HepG2 (cell line): ENCODE data around the gene ANAPC16. TPM values are rescaled to one million over a fixed set of nuclear protein-coding genes. Genes with fewer than 3 reads are reported as not detected.

Experiments
- KLF13 ChIP-seq: sonication (generic); formaldehyde crosslinking; IDR thresholded peaks from 2 replicates; pipeline ENCODE4 v1.4.0; 2020; ENCODE audit warnings: mild to moderate bottlenecking, missing genetic modification reagents
- MXD1 ChIP-seq: sonication (generic); formaldehyde crosslinking; IDR thresholded peaks from 2 replicates; pipeline ENCODE4 v1.4.0; 2020; ENCODE audit warnings: mild to moderate bottlenecking, missing genetic modification reagents
- NCOR1 ChIP-seq: fragments of 200-600 bp; sonication (generic); IDR thresholded peaks from 2 replicates; pipeline ENCODE4 v1.7.0; 2017; ENCODE audit warnings: antibody characterized with exemption, low read length, borderline replicate concordance
- NR2C2 ChIP-seq: sonication (generic); formaldehyde crosslinking; IDR thresholded peaks from 2 replicates; pipeline ENCODE4 v1.4.0; 2020; ENCODE audit warnings: missing genetic modification reagents, mild to moderate bottlenecking, moderate library complexity, borderline replicate concordance
- SP2 ChIP-seq: sonication (generic); formaldehyde crosslinking; IDR thresholded peaks from 2 replicates; pipeline ENCODE4 v1.5.1; 2020; ENCODE audit warnings: mild to moderate bottlenecking, missing genetic modification reagents
- SYNCRIP ChIP-seq: fragments of 200-400 bp; formaldehyde crosslinking; IDR thresholded peaks from 2 replicates; pipeline ENCODE4 v1.6.1; 2018; ENCODE audit warnings: mild to moderate bottlenecking, low read depth, low read length; ENCODE audit not compliant: insufficient read depth
- ZC3H13 ChIP-seq: sonication (generic); formaldehyde crosslinking; IDR thresholded peaks from 2 replicates; pipeline ENCODE4 v1.8.1; 2023; ENCODE audit warnings: mild to moderate bottlenecking, missing genetic modification reagents, moderate library complexity
- ZNF264 ChIP-seq: sonication (generic); formaldehyde crosslinking; IDR thresholded peaks from 2 replicates; pipeline ENCODE4 v1.4.0; 2020; ENCODE audit warnings: missing genetic modification reagents
- ZNF281 ChIP-seq: sonication (generic); formaldehyde crosslinking; IDR thresholded peaks from 2 replicates; pipeline ENCODE4 v1.4.0; 2020; ENCODE audit warnings: missing genetic modification reagents, borderline replicate concordance
- ZNF3 ChIP-seq: IDR thresholded peaks from 2 replicates; pipeline ENCODE4 v1.7.0; 2017; ENCODE audit warnings: inconsistent platforms
- ZNF574 ChIP-seq: sonication (generic); formaldehyde crosslinking; IDR thresholded peaks from 2 replicates; pipeline ENCODE4 v1.4.0; 2020; ENCODE audit warnings: missing genetic modification reagents
- ZNF672 ChIP-seq: sonication (generic); formaldehyde crosslinking; IDR thresholded peaks from 2 replicates; pipeline ENCODE4 v1.8.1; 2022; ENCODE audit warnings: missing genetic modification reagents
- ZSCAN30 ChIP-seq: sonication (generic); formaldehyde crosslinking; IDR thresholded peaks from 2 replicates; pipeline ENCODE4 v1.5.0; 2020; ENCODE audit warnings: mild to moderate bottlenecking, missing genetic modification reagents
- polyA plus RNA-seq, 8 experiments: library from polyadenylated mRNA; depleted of rRNA in 3 of 8; stranded (reverse) in 7 of 8; unstranded in 1 of 8; fragments of >200 nt; fragmentation: Illumina TruSeq in 4 of 8; extraction: Trizol in 4 of 8; gene quantifications; 2 replicates each; pipeline versions ENCODE4 v1.2.1 to v1.2.3, GENCODE V29; 2011 to 2016; ENCODE audit warnings: low read depth in 4 of 8, missing spikeins in 1 of 8, mixed read lengths in 1 of 8; ENCODE audit not compliant: insufficient read depth in 1 of 8
- total RNA-seq, 5 experiments: library from RNA; depleted of rRNA; stranded (reverse); fragments of >200 nt; fragmentation: Illumina TruSeq; extraction: Trizol; gene quantifications; 2 replicates each; pipeline ENCODE4 v1.2.3, GENCODE V29; 2016; ENCODE audit warnings: low read depth in 1 of 5
- TF ChIP-seq, protein P1 (sequence below): sonication (generic); formaldehyde crosslinking; IDR thresholded peaks from 2 replicates; pipeline ENCODE4 v1.5.1; 2020; ENCODE audit warnings: mild to moderate bottlenecking, missing genetic modification reagents, moderate library complexity
- TF ChIP-seq, protein P2 (sequence below): sonication (generic); formaldehyde crosslinking; IDR thresholded peaks from 2 replicates; pipeline ENCODE4 v1.8.0; 2022; ENCODE audit warnings: missing genetic modification reagents, low read depth, mild to moderate bottlenecking, borderline replicate concordance
- TF ChIP-seq, protein P3 (sequence below): sonication (generic); formaldehyde crosslinking; IDR thresholded peaks from 2 replicates; pipeline ENCODE4 v1.5.0; 2020; ENCODE audit warnings: mild to moderate bottlenecking, missing genetic modification reagents
- TF ChIP-seq, protein P4 (sequence below): sonication (generic); formaldehyde crosslinking; IDR thresholded peaks from 2 replicates; pipeline ENCODE4 v1.5.1; 2020; ENCODE audit warnings: missing genetic modification reagents, mild to moderate bottlenecking, borderline replicate concordance

ANAPC16 gene
- total and polyA plus RNA-seq, 2 of the 13 experiments (the other 11 are each of a cell fraction or from before 2014, with no cell fraction given), result 74.8 to 89.4 TPM

DNA sequence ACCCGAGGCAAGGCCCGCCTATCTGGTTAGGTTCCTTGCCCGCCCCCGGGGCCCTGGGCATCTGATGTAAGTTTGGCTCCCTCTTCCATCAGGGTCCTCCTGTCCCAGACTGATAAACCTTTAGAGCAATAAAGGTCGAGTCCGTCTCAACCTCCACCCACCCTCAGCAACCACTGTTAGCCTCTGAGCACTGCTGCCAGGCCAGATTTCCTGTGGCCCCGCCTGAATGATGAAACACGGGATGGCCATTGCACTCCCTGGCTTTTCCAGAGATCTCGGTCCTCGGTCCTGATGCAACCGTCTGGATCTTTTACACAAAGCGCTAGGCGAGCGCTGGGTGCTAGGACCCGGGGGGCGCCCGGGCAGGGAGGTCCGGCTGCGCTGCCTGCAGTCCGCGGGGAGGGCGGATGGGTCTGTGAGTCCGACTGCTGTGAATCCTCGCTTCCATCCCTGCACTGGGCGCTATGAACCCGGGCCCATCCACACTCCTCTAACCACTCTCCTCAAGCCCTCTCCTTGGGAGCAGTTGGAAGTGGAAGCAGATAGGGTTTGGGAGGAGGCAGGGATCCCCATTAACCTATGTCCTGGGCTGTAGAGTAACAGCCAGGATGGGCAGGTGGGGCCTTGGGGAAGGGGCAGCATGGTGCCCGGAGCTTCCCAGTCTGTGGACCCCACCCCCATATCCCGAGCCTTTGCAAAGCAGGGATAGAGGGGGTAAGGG, 57.0 kb downstream of the ANAPC16 start (continued):
- TF ChIP-seq, protein P1, sequence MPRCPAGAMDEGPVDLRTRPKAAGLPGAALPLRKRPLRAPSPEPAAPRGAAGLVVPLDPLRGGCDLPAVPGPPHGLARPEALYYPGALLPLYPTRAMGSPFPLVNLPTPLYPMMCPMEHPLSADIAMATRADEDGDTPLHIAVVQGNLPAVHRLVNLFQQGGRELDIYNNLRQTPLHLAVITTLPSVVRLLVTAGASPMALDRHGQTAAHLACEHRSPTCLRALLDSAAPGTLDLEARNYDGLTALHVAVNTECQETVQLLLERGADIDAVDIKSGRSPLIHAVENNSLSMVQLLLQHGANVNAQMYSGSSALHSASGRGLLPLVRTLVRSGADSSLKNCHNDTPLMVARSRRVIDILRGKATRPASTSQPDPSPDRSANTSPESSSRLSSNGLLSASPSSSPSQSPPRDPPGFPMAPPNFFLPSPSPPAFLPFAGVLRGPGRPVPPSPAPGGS, result peak; percentile 29
- TF ChIP-seq ZNF3 (CRISPR knock-in tag) (no peak), ZC3H13 (CRISPR knock-in tag) (peak; percentile 0; the same call in 1 of the 2 replicates), MXD1 (CRISPR knock-in tag) (no peak), ZNF672 (CRISPR knock-in tag) (no peak), ZNF264 (CRISPR knock-in tag) (no peak; the same call in 1 of the 2 replicates), SP2 (CRISPR knock-in tag) (no peak), NR2C2 (peak; percentile 88), SYNCRIP (no peak), ZNF574 (CRISPR knock-in tag) (peak; percentile 87), ZNF281 (peak; percentile 52; the same call in 1 of the 2 replicates), ZSCAN30 (CRISPR knock-in tag) (no peak), KLF13 (CRISPR knock-in tag) (no peak), NCOR1 (no peak)
- TF ChIP-seq, protein P2, sequence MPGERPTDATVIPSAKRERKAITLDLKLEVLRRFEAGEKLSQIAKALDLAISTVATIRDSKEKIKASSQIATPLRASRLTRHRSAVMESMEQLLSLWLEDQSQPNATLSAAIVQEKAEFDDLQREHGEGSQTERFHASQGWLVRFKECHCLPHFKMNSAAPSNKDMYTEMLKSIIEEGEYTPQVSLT (CRISPR knock-in tag), result no peak
- TF ChIP-seq, protein P3, sequence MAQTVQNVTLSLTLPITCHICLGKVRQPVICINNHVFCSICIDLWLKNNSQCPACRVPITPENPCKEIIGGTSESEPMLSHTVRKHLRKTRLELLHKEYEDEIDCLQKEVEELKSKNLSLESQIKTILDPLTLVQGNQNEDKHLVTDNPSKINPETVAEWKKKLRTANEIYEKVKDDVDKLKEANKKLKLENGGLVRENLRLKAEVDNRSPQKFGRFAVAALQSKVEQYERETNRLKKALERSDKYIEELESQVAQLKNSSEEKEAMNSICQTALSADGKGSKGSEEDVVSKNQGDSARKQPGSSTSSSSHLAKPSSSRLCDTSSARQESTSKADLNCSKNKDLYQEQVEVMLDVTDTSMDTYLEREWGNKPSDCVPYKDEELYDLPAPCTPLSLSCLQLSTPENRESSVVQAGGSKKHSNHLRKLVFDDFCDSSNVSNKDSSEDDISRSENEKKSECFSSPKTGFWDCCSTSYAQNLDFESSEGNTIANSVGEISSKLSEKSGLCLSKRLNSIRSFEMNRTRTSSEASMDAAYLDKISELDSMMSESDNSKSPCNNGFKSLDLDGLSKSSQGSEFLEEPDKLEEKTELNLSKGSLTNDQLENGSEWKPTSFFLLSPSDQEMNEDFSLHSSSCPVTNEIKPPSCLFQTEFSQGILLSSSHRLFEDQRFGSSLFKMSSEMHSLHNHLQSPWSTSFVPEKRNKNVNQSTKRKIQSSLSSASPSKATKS (CRISPR knock-in tag), result no peak; the same call in 1 of the 2 replicates
- TF ChIP-seq, protein P4, sequence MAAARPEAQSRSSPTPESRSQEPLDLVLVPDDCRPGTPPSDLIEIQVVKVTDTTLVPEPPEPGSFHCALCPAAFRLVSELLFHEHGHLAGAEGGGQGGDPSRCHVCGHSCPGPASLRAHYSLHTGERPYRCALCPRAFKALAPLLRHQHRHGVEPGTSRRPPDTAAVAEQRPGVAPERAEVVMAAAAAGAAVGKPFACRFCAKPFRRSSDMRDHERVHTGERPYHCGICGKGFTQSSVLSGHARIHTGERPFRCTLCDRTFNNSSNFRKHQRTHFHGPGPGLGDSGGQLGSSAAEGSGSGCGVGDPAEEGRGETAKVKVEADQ (CRISPR knock-in tag), result no peak
